ENCODE data around the gene AP1B1. TPM values are rescaled to one million over a fixed set of nuclear protein-coding genes. Genes with fewer than 3 reads are reported as not detected.

Gene AP1B1
- total and polyA plus RNA-seq, 4 donors = 32.7 to 97.9 (median 50.0) TPM

DNA sequence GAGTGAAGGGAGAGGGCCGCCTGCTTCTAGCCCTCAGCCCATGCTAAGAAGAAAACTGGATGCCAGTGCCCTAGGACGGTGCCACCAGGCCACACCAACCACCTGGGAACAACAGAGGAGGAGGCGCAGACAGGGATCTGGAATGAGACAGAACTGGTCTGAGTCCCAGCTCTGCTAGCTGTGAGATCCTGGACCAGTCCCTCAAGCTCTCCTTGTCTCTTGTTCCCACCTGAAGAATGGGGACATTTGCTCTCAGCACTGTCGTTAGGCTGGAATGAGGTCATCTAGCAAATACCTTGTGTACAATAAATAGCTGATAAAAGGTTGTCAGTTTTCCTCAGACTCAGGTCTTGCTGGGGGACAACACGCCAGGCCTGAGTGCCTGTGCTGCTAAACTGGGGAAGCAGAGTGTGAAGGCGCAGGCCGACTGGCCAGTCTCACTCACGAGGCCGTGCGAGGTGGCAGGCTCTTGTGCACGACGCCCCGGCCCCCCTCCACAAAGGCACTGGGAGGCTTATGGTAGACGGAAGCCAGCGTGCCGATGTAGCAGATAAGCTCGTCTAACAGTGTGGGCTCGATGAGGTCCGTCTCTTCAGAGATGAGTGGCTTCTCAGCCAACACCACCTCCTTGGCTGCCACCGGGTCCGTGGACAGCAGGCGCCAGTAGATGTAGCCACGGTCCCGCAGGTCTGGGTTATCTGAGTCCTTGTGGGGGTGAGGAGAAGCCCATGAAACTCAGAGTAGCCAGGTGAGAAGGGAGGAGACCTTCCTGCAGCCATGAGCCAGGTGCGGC is 47.1 kb downstream of the AP1B1 start:
- Histone ChIP-seq H3K4me1 (ENCODE audit: control insufficient read depth in 5 of 5, insufficient read depth in 5 of 5, low read length in 5 of 5) (peaks cover 0 to 6% (median 0%) of the 10 kb centered on the region in 5 donors), H3K27me3 (ENCODE audit: control insufficient read depth in 3 of 3, insufficient read depth in 3 of 3, low read length in 2 of 3) (no peaks in the 10 kb centered on the region), H3K9me3 (ENCODE audit: control insufficient read depth in 4 of 4, insufficient read depth in 3 of 4, low read length in 3 of 4) (no peaks in the 10 kb centered on the region), H3K27ac (ENCODE audit: low read depth in 1 of 2, low read length in 1 of 2) (no peak overlapping the region), H3K36me3 (ENCODE audit: control insufficient read depth in 4 of 4, insufficient read depth in 4 of 4, low read length in 4 of 4) (peaks cover 4 to 71% (median 27%) of the 10 kb centered on the region in 4 donors), H3K9ac (ENCODE audit: insufficient read depth in 1 of 2, low read length in 2 of 2) (no peak overlapping the region), H3K4me3 (no peak overlapping the region)
- no peak for ATAC-seq (ENCODE audit: insufficient read depth, low FRiP score)
- TF ChIP-seq, protein P1, sequence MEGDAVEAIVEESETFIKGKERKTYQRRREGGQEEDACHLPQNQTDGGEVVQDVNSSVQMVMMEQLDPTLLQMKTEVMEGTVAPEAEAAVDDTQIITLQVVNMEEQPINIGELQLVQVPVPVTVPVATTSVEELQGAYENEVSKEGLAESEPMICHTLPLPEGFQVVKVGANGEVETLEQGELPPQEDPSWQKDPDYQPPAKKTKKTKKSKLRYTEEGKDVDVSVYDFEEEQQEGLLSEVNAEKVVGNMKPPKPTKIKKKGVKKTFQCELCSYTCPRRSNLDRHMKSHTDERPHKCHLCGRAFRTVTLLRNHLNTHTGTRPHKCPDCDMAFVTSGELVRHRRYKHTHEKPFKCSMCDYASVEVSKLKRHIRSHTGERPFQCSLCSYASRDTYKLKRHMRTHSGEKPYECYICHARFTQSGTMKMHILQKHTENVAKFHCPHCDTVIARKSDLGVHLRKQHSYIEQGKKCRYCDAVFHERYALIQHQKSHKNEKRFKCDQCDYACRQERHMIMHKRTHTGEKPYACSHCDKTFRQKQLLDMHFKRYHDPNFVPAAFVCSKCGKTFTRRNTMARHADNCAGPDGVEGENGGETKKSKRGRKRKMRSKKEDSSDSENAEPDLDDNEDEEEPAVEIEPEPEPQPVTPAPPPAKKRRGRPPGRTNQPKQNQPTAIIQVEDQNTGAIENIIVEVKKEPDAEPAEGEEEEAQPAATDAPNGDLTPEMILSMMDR (IDR thresholded peaks at IDR 0.05; ENCODE audit: control extremely low read depth, extremely low read depth) = no peak
- WGBS, 2 donors = 93 to 97% methylated on average over 25 of the region's 25 CpGs
- DNase-seq = no peak

DNA sequence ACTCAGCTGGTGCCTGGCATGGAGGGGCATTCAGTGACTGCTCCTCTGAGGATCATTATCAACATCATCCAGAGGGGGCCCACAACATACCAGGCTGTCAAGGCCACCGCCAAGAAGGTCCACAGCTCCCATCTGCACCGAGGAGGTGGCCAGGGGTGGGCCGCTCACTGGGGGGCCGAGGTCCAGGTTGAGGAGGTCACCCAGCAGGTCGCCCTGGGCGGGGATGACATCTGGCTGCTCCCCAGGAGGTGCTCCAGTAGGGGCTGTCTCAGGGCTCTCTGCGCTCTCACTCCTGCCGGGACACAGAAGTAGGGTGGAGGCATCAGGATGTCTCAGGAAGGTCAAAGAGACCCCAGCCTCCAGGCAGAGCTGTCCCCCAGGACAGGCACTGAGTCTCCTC is 47.8 kb downstream of the AP1B1 start:
- DNase-seq = no peak

DNA sequence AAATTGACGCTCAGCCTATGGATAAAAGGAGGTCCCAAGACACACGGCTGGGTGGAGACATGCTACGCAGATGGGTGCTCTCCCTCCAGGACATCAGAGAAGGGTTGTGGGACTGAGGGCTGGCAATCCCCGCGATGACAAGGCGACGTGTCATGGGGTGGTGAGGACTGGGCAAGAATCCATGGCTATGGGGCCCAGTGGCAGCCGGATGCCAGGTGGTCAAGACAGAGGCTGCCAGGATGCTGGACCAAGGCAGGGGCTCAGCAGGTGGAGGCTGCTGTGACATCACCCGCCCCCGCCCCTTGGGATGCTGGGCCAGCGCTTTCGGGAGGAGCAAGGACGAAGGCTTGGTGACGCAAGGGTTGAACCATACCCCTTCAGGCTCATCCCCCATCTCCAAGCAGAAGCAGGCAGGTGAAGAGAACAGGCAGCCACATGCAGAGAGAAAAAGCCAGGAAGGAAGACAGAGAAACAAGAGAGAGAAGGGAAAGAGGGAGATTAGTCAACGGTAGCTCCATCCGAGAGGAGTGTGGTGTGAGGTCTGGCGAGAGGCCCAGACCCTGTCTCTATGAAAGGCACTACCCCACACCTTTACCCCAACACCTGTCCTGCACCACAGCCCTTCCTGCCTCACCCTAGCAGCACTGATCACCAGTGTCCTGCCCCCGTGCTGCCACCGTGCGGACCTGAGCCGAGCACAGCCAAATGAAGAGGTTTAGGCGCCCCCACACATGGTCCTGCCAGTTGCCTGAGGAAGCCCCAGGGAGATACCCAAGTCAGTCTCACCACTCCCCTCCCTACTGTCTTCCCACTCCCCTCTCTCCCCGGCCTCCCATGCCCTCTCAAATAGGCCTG is 48.8 kb downstream of the AP1B1 start:
- H3K4me1 ChIP-seq (ENCODE audit: control insufficient read depth in 5 of 5, insufficient read depth in 5 of 5, low read length in 5 of 5) = peaks cover 0 to 6% (median 0%) of the 10 kb centered on the region in 5 donors
- ATAC-seq (ENCODE audit: insufficient read depth, low FRiP score) (no peak), DNase-seq (no peak)
- TF ChIP-seq, protein P1 (IDR thresholded peaks at IDR 0.05; ENCODE audit: control extremely low read depth, extremely low read depth) = no peak
- WGBS, 2 donors = 93% methylated on average over 23 of the region's 23 CpGs
- no peak overlapping the region for H3K27ac ChIP-seq (ENCODE audit: low read depth in 1 of 2, low read length in 1 of 2)
- no peak overlapping the region for H3K4me3 ChIP-seq
- H3K9ac ChIP-seq (ENCODE audit: insufficient read depth in 1 of 2, low read length in 2 of 2) = no peak overlapping the region
- peaks cover 4 to 86% (median 28%) of the 10 kb centered on the region in 4 donors for H3K36me3 ChIP-seq (ENCODE audit: control insufficient read depth in 4 of 4, insufficient read depth in 4 of 4, low read length in 4 of 4)
- H3K9me3 ChIP-seq (ENCODE audit: control insufficient read depth in 4 of 4, insufficient read depth in 3 of 4, low read length in 3 of 4) = no peaks in the 10 kb centered on the region
- no peaks in the 10 kb centered on the region for H3K27me3 ChIP-seq (ENCODE audit: control insufficient read depth in 3 of 3, insufficient read depth in 3 of 3, low read length in 2 of 3)

More for the DNA sequence above, 47.8 kb downstream of the AP1B1 start:
- Histone ChIP-seq H3K9ac (ENCODE audit: insufficient read depth in 1 of 2, low read length in 2 of 2) (no peak overlapping the region), H3K27ac (ENCODE audit: low read depth in 1 of 2, low read length in 1 of 2) (no peak overlapping the region), H3K27me3 (ENCODE audit: control insufficient read depth in 3 of 3, insufficient read depth in 3 of 3, low read length in 2 of 3) (no peaks in the 10 kb centered on the region), H3K36me3 (ENCODE audit: control insufficient read depth in 4 of 4, insufficient read depth in 4 of 4, low read length in 4 of 4) (peaks cover 4 to 77% (median 27%) of the 10 kb centered on the region in 4 donors), H3K4me1 (ENCODE audit: control insufficient read depth in 5 of 5, insufficient read depth in 5 of 5, low read length in 5 of 5) (peaks cover 0 to 6% (median 0%) of the 10 kb centered on the region in 5 donors), H3K4me3 (no peak overlapping the region), H3K9me3 (ENCODE audit: control insufficient read depth in 4 of 4, insufficient read depth in 3 of 4, low read length in 3 of 4) (no peaks in the 10 kb centered on the region)
- no peak for ATAC-seq (ENCODE audit: insufficient read depth, low FRiP score)
- TF ChIP-seq, protein P1 (IDR thresholded peaks at IDR 0.05; ENCODE audit: control extremely low read depth, extremely low read depth) = no peak
- 95 to 96% methylated on average over 8 of the region's 8 CpGs for WGBS, 2 donors
